ENCODE data around the gene MBD5. TPM values are rescaled to one million over a fixed set of nuclear protein-coding genes. Genes with fewer than 3 reads are reported as not detected.

The MBD5 gene
- total RNA-seq, 1 donor from 2014 or later = 38.8 TPM

GRCh38 chr2:148554459-148555247 lies 533.8 kb downstream of the MBD5 start:
- H3K4me3 ChIP-seq = no peak overlapping the region
- H3K9me3 ChIP-seq (ENCODE audit: low read depth) = no peaks in the 10 kb centered on the region
- Mint-ChIP-seq H3K9me3 (peaks cover 9% of the 10 kb centered on the region), H3K4me1 (no peaks in the 10 kb centered on the region), H3K27ac (no peak overlapping the region), H3K36me3 (no peaks in the 10 kb centered on the region), H3K27me3 (ENCODE audit: insufficient read depth, low read depth) (no peaks in the 10 kb centered on the region), H3K4me3 (no peak overlapping the region)
- no peak overlapping the region for H3K9ac ChIP-seq
- no peaks in the 10 kb centered on the region for H3K4me1 ChIP-seq
- no peak overlapping the region for H3K4me2 ChIP-seq
- no peaks in the 10 kb centered on the region for H4K20me1 ChIP-seq (ENCODE audit: low read depth)
- no peak overlapping the region for H3K27ac ChIP-seq
- H3K79me2 ChIP-seq (ENCODE audit: low read depth) = no peaks in the 10 kb centered on the region
- no peak for DNase-seq (ENCODE audit: low spot score)
- no peaks in the 10 kb centered on the region for H3F3A ChIP-seq (ENCODE audit: low read depth)
- H3K36me3 ChIP-seq = no peaks in the 10 kb centered on the region
- no peak overlapping the region for H2AFZ ChIP-seq (replicated peaks)
- peaks cover 26% of the 10 kb centered on the region for H3K27me3 ChIP-seq
- no peak for TF ChIP-seq EZH2phosphoT487 (IDR thresholded peaks at IDR 0.05)
- no peak for TF ChIP-seq EZH2 (IDR thresholded peaks at IDR 0.05)
- no peak for TF ChIP-seq CTCF (IDR thresholded peaks at IDR 0.05)

- Mint-ChIP-seq H3K9me3 (peaks cover 8% of the 10 kb centered on the region), H3K27ac (no peak overlapping the region), H3K36me3 (no peaks in the 10 kb centered on the region), H3K4me1 (no peaks in the 10 kb centered on the region), H3K27me3 (ENCODE audit: insufficient read depth, low read depth) (no peaks in the 10 kb centered on the region), H3K4me3 (no peak overlapping the region)
- Histone ChIP-seq H2AFZ (replicated peaks) (no peak overlapping the region), H3K27ac (no peak overlapping the region), H3K4me2 (no peak overlapping the region), H3K9ac (no peak overlapping the region), H3K9me3 (ENCODE audit: low read depth) (no peaks in the 10 kb centered on the region), H3F3A (ENCODE audit: low read depth) (no peaks in the 10 kb centered on the region), H3K4me1 (no peaks in the 10 kb centered on the region), H3K79me2 (ENCODE audit: low read depth) (no peaks in the 10 kb centered on the region), H3K36me3 (no peaks in the 10 kb centered on the region), H3K27me3 (peaks cover 26% of the 10 kb centered on the region), H4K20me1 (ENCODE audit: low read depth) (no peaks in the 10 kb centered on the region), H3K4me3 (no peak overlapping the region)
- no peak for DNase-seq (ENCODE audit: low spot score)
- TF ChIP-seq CTCF (IDR thresholded peaks at IDR 0.05) (no peak), EZH2phosphoT487 (IDR thresholded peaks at IDR 0.05) (no peak), EZH2 (IDR thresholded peaks at IDR 0.05) (no peak)
Measured at GRCh38 chr2:148555622-148556294, 534.9 kb downstream of the MBD5 start.

GRCh38 chr2:148557844-148558436 lies 537.0 kb downstream of the MBD5 start:
- H3F3A ChIP-seq (ENCODE audit: low read depth) = no peaks in the 10 kb centered on the region
- H3K36me3 ChIP-seq = no peaks in the 10 kb centered on the region
- H3K9me3 ChIP-seq (ENCODE audit: low read depth) = no peaks in the 10 kb centered on the region
- Mint-ChIP-seq H3K27ac (no peak overlapping the region), H3K4me3 (no peak overlapping the region), H3K9me3 (peaks cover 8% of the 10 kb centered on the region), H3K36me3 (no peaks in the 10 kb centered on the region), H3K4me1 (no peaks in the 10 kb centered on the region), H3K27me3 (ENCODE audit: insufficient read depth, low read depth) (peaks cover 2% of the 10 kb centered on the region)
- DNase-seq (ENCODE audit: low spot score) = no peak
- H3K4me3 ChIP-seq = no peak overlapping the region
- H3K4me2 ChIP-seq = no peak overlapping the region
- TF ChIP-seq EZH2 (IDR thresholded peaks at IDR 0.05) (no peak), CTCF (IDR thresholded peaks at IDR 0.05) (no peak), EZH2phosphoT487 (IDR thresholded peaks at IDR 0.05) (no peak)
- H4K20me1 ChIP-seq (ENCODE audit: low read depth) = no peaks in the 10 kb centered on the region
- H2AFZ ChIP-seq (replicated peaks) = no peak overlapping the region
- no peaks in the 10 kb centered on the region for H3K4me1 ChIP-seq
- H3K27ac ChIP-seq = no peak overlapping the region
- H3K27me3 ChIP-seq = peaks cover 21% of the 10 kb centered on the region
- H3K79me2 ChIP-seq (ENCODE audit: low read depth) = no peaks in the 10 kb centered on the region
- H3K9ac ChIP-seq = no peak overlapping the region

Measured in neural progenitor cell (in vitro differentiated cells).